ENCODE results near the gene CLCN6. TPM values are rescaled to one million over a fixed set of nuclear protein-coding genes. Genes with fewer than 3 reads are reported as not detected.

CLCN6 gene
- total and polyA plus RNA-seq, 10 of the 15 experiments (the other 5 are each of a cell fraction or from before 2014, with no cell fraction given): 2.2 to 20.9 (median 10.2) TPM

DNA sequence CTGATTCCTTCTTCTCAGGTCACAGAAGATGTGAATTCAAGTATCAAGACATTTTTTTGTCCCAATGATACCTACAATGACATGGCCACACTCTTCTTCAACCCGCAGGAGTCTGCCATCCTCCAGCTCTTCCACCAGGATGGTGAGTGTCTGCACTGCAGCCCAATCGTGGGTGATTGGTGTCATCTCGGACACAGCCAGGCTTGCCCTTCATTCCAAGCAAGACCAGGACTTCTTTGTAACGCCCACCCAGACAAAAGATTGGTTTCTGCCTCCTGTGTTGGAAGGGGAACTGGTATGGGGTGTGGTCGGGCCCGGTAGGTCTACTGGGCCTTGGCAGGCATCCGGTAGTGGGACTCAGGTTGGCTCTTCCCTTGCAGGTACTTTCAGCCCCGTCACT, 27.5 kb downstream of the CLCN6 start (continued):
- TF ChIP-seq KLF5 (IDR thresholded peaks at IDR 0.05; ENCODE audit: partially characterized antibody): no peak
- TF ChIP-seq SUPT20H (IDR thresholded peaks at IDR 0.05; ENCODE audit: borderline replicate concordance, control insufficient read depth, low read depth, low read length): no peak
- no peak for TF ChIP-seq MTA3 (IDR thresholded peaks at IDR 0.05; ENCODE audit: borderline replicate concordance, low read length)
- no peak for TF ChIP-seq RCOR1 (conservative IDR thresholded peaks at IDR 0.05; ENCODE audit: low read depth, low read length)
- TF ChIP-seq, protein P1, sequence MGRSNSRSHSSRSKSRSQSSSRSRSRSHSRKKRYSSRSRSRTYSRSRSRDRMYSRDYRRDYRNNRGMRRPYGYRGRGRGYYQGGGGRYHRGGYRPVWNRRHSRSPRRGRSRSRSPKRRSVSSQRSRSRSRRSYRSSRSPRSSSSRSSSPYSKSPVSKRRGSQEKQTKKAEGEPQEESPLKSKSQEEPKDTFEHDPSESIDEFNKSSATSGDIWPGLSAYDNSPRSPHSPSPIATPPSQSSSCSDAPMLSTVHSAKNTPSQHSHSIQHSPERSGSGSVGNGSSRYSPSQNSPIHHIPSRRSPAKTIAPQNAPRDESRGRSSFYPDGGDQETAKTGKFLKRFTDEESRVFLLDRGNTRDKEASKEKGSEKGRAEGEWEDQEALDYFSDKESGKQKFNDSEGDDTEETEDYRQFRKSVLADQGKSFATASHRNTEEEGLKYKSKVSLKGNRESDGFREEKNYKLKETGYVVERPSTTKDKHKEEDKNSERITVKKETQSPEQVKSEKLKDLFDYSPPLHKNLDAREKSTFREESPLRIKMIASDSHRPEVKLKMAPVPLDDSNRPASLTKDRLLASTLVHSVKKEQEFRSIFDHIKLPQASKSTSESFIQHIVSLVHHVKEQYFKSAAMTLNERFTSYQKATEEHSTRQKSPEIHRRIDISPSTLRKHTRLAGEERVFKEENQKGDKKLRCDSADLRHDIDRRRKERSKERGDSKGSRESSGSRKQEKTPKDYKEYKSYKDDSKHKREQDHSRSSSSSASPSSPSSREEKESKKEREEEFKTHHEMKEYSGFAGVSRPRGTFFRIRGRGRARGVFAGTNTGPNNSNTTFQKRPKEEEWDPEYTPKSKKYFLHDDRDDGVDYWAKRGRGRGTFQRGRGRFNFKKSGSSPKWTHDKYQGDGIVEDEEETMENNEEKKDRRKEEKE (IDR thresholded peaks at IDR 0.05): no peak
- TF ChIP-seq SPI1 (IDR thresholded peaks at IDR 0.05; ENCODE audit: borderline replicate concordance, insufficient read depth, low read depth, low read length): no peak
- no peak for TF ChIP-seq IRF3 (IDR thresholded peaks at IDR 0.05)
- TF ChIP-seq, protein P2, sequence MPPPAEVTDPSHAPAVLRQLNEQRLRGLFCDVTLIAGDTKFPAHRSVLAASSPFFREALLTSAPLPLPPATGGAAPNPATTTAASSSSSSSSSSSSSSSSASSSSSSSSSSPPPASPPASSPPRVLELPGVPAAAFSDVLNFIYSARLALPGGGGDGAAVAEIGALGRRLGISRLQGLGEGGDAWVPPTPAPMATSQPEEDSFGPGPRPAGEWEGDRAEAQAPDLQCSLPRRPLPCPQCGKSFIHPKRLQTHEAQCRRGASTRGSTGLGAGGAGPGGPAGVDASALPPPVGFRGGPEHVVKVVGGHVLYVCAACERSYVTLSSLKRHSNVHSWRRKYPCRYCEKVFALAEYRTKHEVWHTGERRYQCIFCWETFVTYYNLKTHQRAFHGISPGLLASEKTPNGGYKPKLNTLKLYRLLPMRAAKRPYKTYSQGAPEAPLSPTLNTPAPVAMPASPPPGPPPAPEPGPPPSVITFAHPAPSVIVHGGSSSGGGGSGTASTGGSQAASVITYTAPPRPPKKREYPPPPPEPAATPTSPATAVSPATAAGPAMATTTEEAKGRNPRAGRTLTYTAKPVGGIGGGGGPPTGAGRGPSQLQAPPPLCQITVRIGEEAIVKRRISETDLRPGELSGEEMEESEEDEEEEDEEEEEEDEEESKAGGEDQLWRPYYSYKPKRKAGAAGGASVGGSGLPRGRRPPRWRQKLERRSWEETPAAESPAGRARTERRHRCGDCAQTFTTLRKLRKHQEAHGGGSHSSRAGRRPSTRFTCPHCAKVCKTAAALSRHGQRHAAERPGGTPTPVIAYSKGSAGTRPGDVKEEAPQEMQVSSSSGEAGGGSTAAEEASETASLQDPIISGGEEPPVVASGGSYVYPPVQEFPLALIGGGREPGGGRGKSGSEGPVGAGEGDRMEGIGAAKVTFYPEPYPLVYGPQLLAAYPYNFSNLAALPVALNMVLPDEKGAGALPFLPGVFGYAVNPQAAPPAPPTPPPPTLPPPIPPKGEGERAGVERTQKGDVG (CRISPR knock-in tag; IDR thresholded peaks at IDR 0.05): no peak
- no peak for TF ChIP-seq KAT2A (conservative IDR thresholded peaks at IDR 0.05; ENCODE audit: control insufficient read depth, low read depth, low read length)
- TF ChIP-seq RUNX3 (IDR thresholded peaks at IDR 0.05; ENCODE audit: low read length): no peak
